ENCODE data around the gene CYB5A.

- TF ChIP-seq POLR2A (IDR thresholded peaks at IDR 0.05) (no peak), CTCF (IDR thresholded peaks at IDR 0.05) (peak in 1 of 5 experiments; percentile 9), EP300 (IDR thresholded peaks at IDR 0.05) (no peak)
These were observed 830 bp downstream of the CYB5A start for GRCh38 chr18:74290794-74291471.
